GM12878 (cell line): ENCODE data around the gene B9D1. TPM values are rescaled to one million over a fixed set of nuclear protein-coding genes. Genes with fewer than 3 reads are reported as not detected.

Experiments
- ATAC-seq: fragments of 200-7000 bp; cut with Tn5 transposase; 3 replicates; pipeline ENCODE4 v1.9.1; 2020; ENCODE audit warnings: mild to moderate bottlenecking, moderate library complexity
- BruUV-seq: library from RNA; stranded (reverse); fragments of 400-500 nt; replicated peaks from 2 replicates; lab custom pipeline; 2021; lab: Mats Ljungman, UMichigan
- CTCF ChIA-PET: fragments of 300-600 bp; sonication (Branson Sonifier 250); formaldehyde crosslinking; extraction: SDS; loops from one replicate; lab custom pipeline; 2021; ENCODE audit warnings: inconsistent platforms; lab: Yijun Ruan, JAX
- POLR2A ChIA-PET: fragments of 350-600 bp; formaldehyde crosslinking; extraction: SDS; loops from one replicate; lab custom pipeline; 2021; ENCODE audit warnings: inconsistent platforms; lab: Charles Lee
- RAD21 ChIA-PET: fragments of 300-600 bp; sonication (Branson Sonifier 250); formaldehyde crosslinking; loops from one replicate; lab custom pipeline; 2023; ENCODE audit warnings: antibody characterized with exemption; ENCODE audit not compliant: unreplicated experiment; lab: Charles Lee
- SMC1A ChIA-PET: fragments of 300-600 bp; sonication (Branson Sonifier 250); formaldehyde crosslinking; loops from one replicate; lab custom pipeline; 2023; ENCODE audit not compliant: unreplicated experiment, uncharacterized antibody; lab: Charles Lee
- DNase-seq: peaks from one replicate; pipeline ENCODE4 v3.0.0-alpha.2; 2011; ENCODE audit warnings: low read depth, low spot score
- FAIRE-seq: peaks from 3 replicates; lab custom pipeline; 2011; peaks lifted over from hg19 to GRCh38; lab: Jason Lieb, UNC
- H2AFZ ChIP-seq: 2 replicates; pipeline ENCODE4 v1.6.0; 2011; ENCODE audit warnings: low read depth, low read length, control low read depth; ENCODE audit not compliant: control insufficient read depth
- H3K27ac ChIP-seq: 2 replicates; pipeline ENCODE4 v1.5.1; 2011; ENCODE audit warnings: control low read depth; ENCODE audit not compliant: control insufficient read depth, insufficient read depth
- H3K27me3 ChIP-seq, 2 experiments: replicated peaks in 1 of 2; 2 replicates each; pipeline versions ENCODE4 v1.6.0 to v1.6.1; 2011; ENCODE audit warnings: low read length in 1 of 2; ENCODE audit not compliant: control insufficient read depth in 2 of 2, insufficient read depth in 2 of 2
- H3K36me3 ChIP-seq, 2 experiments: 2 replicates each; pipeline ENCODE4 v1.5.1; 2011; ENCODE audit warnings: low read length in 1 of 2; ENCODE audit not compliant: control insufficient read depth in 2 of 2, insufficient read depth in 2 of 2
- H3K4me1 ChIP-seq: 2 replicates; pipeline ENCODE4 v1.6.1; 2011; ENCODE audit warnings: mild to moderate bottlenecking, low read length, moderate library complexity, mixed read lengths; ENCODE audit not compliant: control insufficient read depth, insufficient read depth
- H3K4me2 ChIP-seq: 2 replicates; pipeline ENCODE4 v1.6.0; 2011; ENCODE audit warnings: control low read depth; ENCODE audit not compliant: control insufficient read depth, insufficient read depth
- H3K4me3 ChIP-seq: fragments of 200-600 bp; sonication (generic); 2 replicates; pipeline ENCODE4 v1.5.1; 2016
- H3K79me2 ChIP-seq: 2 replicates; pipeline ENCODE4 v1.6.0; 2011; ENCODE audit warnings: low read length; ENCODE audit not compliant: control insufficient read depth, insufficient read depth
- H3K9ac ChIP-seq: 2 replicates; pipeline ENCODE4 v1.8.0; 2011; ENCODE audit warnings: low read length, control low read depth, mixed read lengths; ENCODE audit not compliant: control insufficient read depth, insufficient read depth
- H3K9me3 ChIP-seq: replicated peaks from 3 replicates; pipeline ENCODE4 v1.5.1; 2011; ENCODE audit warnings: mild to moderate bottlenecking, low read length; ENCODE audit not compliant: control insufficient read depth, insufficient read depth
- H4K20me1 ChIP-seq: 2 replicates; pipeline ENCODE4 v1.6.0; 2011; ENCODE audit not compliant: control insufficient read depth, insufficient read depth
- CUX1 ChIP-seq: IDR thresholded peaks from 2 replicates; pipeline ENCODE4 v1.6.1; 2012; ENCODE audit warnings: improper control_type of control experiment, low read depth, low read length; ENCODE audit not compliant: insufficient replicate concordance
- DPF2 ChIP-seq: fragments of 450-650 bp; IDR thresholded peaks from 2 replicates; pipeline ENCODE4 v1.6.1; 2017; ENCODE audit warnings: mild to moderate bottlenecking
- MYC ChIP-seq: IDR thresholded peaks from 2 replicates; pipeline ENCODE4 v1.6.1; 2011; ENCODE audit warnings: mild to moderate bottlenecking, low read length, moderate library complexity, inconsistent platforms; ENCODE audit not compliant: insufficient read depth, insufficient replicate concordance, insufficient read length, severe bottlenecking
- RELA ChIP-seq: fragments of 450-650 bp; IDR thresholded peaks from 2 replicates; pipeline ENCODE4 v1.8.0; 2014; ENCODE audit warnings: borderline replicate concordance; ENCODE audit not compliant: partially characterized antibody
- TCF3 ChIP-seq: IDR thresholded peaks from 2 replicates; pipeline ENCODE4 v1.6.1; 2012; ENCODE audit warnings: low read depth, mild to moderate bottlenecking, low read length, borderline replicate concordance; ENCODE audit not compliant: insufficient read depth
- ZNF207 ChIP-seq: fragments of 450-650 bp; IDR thresholded peaks from 2 replicates; pipeline ENCODE4 v1.6.1; 2014; ENCODE audit warnings: antibody characterized with exemption, mild to moderate bottlenecking, borderline replicate concordance
- WGBS: methylation state at CpG from one replicate; pipeline ENCODE4 v1.1.6; 2016; ENCODE audit warnings: low lambda C conversion rate; ENCODE audit not compliant: insufficient replicate concordance, insufficient coverage; ENCODE audit errors: missing lambda C conversion rate; 5-methylcytosine and 5-hydroxymethylcytosine counted together
- in situ Hi-C: fragments of 300-500 bp; cut with MboI; formaldehyde crosslinking; loops from 9 replicates; pipeline ENCODE4 v1.14.3; 2018; ENCODE audit warnings: mixed read lengths
- intact Hi-C: fragments of 100-400 bp; cut with micrococcal nuclease; formaldehyde crosslinking; loops from one replicate; pipeline ENCODE4 v1.14.2; 2022; ENCODE audit not compliant: unreplicated experiment
- polyA plus RNA-seq, 11 experiments: library from polyadenylated mRNA; depleted of rRNA in 4 of 11; unstranded in 6 of 11; stranded (reverse) in 5 of 11; fragments of >200 nt; fragmentation: Nextera tagmentation in 4 of 11; fragmentation: Illumina TruSeq in 1 of 11; extraction: Ambion mirVana in 4 of 11; extraction: Trizol in 1 of 11; gene quantifications; 1 replicate in 1 of 11; 2 replicates in 10 of 11; pipeline versions ENCODE4 v1.2.1 to v1.2.3, GENCODE V29; 2011 to 2016; ENCODE audit warnings: inconsistent platforms in 2 of 11, missing spikeins in 2 of 11, low read depth in 1 of 11
- total RNA-seq, 4 experiments: library from RNA; depleted of rRNA in 3 of 4; stranded (reverse); fragments of >200 nt in 3 of 4; fragmentation: Illumina TruSeq in 1 of 4; extraction: Trizol in 1 of 4; gene quantifications; 2 replicates each; pipeline versions ENCODE4 v1.2.1 to v1.2.3, GENCODE V29; 2013 to 2021

B9D1 gene
- total and polyA plus RNA-seq, 10 of the 15 experiments (the other 5 are each of a cell fraction or from before 2014, with no cell fraction given) = 5.9 to 18.3 (median 9.8) TPM

GRCh38 chr17:19331543-19332245 is 30.8 kb downstream of the B9D1 start:
- FAIRE-seq = no peak
- ChIA-PET SMC1A (interaction anchor here (0.8 to 1.1 kb wide), 2 partner anchors 31 to 102 kb away, joined by 3 read pairs; partner anchors contain the start of gene B9D1), RAD21 (interaction anchor here (1.2 kb wide), 1 partner anchor 115 kb away, joined by 3 read pairs; no protein-coding TSS in a partner anchor), CTCF (interaction anchor here (1.0 kb wide), 1 partner anchor 9 kb away, joined by 3 read pairs; no protein-coding TSS in a partner anchor)
- in situ Hi-C loops (no loop called here), intact Hi-C loops (no loop called here)
- Histone ChIP-seq H3K4me3 (no peak overlapping the region), H3K27ac (no peak overlapping the region), H3K9ac (no peak overlapping the region), H4K20me1 (no peaks in the 10 kb centered on the region), H3K79me2 (no peaks in the 10 kb centered on the region), H3K36me3 (no peaks in the 10 kb centered on the region)
- BruUV-seq = no TSS peak
- DNase-seq = no peak
- ATAC-seq = no peak
- TF ChIP-seq TCF3 (no peak), DPF2 (no peak), CUX1 (no peak), MYC (no peak), ZNF207 (no peak), RELA (no peak)
- TF ChIP-seq, all 136 proteins: peak for 0
- Histone ChIP-seq H3K27me3 (no peaks in the 10 kb centered on the region; a peak in 2 of 4 replicates), H3K9me3 (no peaks in the 10 kb centered on the region), H2AFZ (no peak overlapping the region), H3K4me1 (peaks cover 5% of the 10 kb centered on the region), H3K4me2 (no peak overlapping the region)
- POLR2A ChIA-PET = no interaction called here
- 45% methylated on average over 13 of the region's 13 CpGs for WGBS
